ENCODE results near the gene TMPRSS9.
"Not testable (repeated sequence)": the region's sequence is repeated elsewhere in the genome, so short reads cannot be mapped to it uniquely, and the experiment has no call there.

Gene TMPRSS9

DNA sequence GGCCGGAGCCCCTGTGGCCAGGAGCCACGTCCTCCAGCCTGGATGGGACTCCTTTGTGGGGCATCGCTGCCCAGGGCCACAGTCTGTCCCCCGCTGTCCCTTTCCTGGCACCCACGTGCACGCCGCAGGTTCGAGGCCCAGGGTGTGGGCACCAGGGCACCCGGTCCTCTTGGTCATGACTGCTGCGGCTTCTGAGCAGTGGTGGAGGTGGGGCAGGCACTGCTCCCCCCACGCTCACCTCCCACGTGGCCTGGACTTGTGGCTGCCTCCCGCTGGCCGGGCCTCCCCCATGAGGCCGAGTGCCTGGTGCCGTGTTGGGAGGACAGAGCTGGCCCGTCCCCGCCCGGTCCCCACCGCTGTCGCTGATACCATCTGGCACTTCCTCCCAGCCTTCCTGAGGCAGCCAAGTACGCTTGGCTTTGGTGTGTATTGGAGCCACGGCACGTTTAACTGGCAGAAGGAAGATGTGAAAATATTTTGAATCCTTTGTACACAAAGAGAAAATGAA is 18.8 kb upstream of the TMPRSS9 start:
- FAIRE-seq = no peak
- no peak for DNase-seq (ENCODE audit: insufficient read length, low spot score)
- TF ChIP-seq POLR2A (IDR thresholded peaks at IDR 0.05; ENCODE audit: low read depth, low read length) = no peak

DNA sequence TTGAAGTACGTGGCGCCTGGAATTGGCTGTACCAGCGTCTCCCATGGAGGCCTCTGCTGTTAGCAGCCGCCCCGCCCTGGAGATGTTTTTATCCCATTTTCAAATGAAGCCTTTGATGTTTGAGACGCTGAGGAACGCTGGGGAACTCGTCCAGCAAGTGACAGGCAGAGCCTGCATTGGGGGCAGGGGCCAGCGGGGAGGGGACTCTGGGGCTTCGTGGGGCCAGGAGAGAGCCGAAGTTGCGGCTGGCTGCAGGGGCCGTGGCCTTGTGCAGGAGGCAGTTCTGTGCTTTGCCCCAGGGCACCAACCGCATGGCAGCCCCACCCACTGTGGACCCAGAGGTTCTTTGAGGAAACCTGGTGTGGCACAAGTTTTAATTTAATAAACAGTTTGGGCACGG is 18.1 kb upstream of the TMPRSS9 start:
- TF ChIP-seq POLR2A (IDR thresholded peaks at IDR 0.05; ENCODE audit: low read depth, low read length) = no peak
- DNase-seq (ENCODE audit: insufficient read length, low spot score) (no peak), FAIRE-seq (no peak)

DNA sequence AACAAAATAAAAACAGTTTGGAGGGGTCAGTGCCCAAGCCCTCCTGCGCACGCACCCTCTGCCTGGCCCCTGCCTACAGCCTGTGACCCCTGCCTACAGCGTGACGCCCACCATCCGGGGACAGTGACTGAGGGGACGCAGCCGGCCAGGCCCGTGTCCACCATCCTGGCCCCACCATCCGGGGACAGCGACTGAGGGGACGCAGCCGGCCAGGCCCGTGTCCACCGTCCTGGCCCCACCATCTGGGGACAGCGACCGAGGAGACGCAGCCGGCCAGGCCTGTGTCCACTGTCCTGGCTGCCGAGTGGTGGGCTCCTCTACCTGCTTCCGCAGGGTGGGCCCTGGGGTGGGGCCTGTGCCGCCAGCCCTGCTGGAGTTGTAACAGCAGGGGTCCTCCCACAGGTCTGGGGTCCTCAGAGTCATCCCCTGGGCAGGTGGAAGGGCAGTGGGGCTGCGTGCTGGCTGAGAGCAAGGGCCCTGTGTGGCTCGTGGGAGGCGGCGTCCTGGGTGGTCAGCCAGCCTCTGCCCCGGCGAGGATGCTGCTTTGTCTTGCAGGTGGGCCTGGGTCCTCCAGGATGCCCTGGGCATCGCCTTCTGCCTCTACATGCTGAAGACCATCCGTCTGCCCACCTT is 17.3 kb upstream of the TMPRSS9 start:
- TF ChIP-seq POLR2A (IDR thresholded peaks at IDR 0.05; ENCODE audit: low read depth, low read length) = no peak
- DNase-seq (ENCODE audit: insufficient read length, low spot score) = no peak
- FAIRE-seq = no peak

DNA sequence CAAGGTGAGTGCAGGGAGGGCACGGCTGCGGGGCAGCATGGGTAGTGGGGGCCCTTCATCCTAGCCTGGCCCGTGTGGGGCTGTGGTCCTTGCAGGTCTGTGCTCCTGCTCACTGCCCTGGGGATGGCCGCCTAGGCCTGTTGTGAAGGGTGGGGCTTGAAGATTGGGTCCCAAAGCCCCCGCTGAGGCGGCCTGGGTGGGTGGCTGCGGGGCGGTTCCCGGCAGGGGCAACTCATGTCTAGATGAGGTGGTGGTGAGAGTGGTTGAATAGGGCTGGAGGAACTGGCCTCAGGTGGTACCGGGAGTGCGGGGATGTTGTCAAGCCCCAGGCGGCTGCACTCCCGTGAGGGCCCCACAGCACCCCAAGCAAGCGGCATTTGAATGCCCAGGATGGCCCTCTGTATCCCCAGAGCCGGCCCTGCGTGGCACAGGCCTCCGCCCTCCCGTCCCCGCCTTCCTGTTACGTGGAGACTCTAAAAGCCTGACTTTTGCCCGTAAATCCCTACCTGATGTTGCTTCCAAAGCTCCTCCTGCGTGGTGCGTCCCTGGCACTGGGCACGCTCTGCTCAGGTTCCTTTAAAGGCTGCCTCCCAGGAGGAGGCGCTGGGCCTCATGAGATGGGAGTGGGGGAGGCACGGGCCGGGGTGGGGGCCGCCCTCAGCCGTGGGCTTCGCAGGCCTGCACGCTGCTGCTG is 16.6 kb upstream of the TMPRSS9 start:
- FAIRE-seq (no peak), DNase-seq (ENCODE audit: insufficient read length, low spot score) (no peak)
- TF ChIP-seq POLR2A (IDR thresholded peaks at IDR 0.05; ENCODE audit: low read depth, low read length) = no peak

DNA sequence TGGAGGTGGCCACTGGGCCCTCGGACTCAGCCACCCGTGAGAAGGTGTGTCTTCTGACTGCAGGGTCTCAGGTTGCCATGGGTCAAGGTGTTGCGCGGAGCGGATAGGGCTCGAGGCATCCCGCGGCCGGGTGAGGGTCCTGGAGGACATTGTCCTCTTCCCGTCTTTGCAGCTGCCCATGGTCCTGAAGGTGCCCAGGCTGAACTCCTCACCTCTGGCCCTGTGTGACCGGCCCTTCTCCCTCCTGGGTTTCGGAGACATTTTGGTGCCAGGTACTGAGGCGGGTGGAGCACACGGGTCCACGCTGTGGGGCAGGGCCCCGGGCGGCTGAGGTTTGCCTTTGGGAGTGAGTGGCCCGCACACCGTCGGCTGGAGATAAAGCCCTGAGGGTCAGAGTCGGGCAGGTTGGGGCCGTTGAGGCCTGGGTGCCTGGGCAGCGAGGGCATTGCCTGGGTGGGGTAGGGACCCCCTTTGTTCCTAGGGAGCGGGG is 15.6 kb upstream of the TMPRSS9 start:
- no peak for FAIRE-seq
- TF ChIP-seq POLR2A (IDR thresholded peaks at IDR 0.05; ENCODE audit: low read depth, low read length) = no peak
- DNase-seq (ENCODE audit: insufficient read length, low spot score) = no peak

DNA sequence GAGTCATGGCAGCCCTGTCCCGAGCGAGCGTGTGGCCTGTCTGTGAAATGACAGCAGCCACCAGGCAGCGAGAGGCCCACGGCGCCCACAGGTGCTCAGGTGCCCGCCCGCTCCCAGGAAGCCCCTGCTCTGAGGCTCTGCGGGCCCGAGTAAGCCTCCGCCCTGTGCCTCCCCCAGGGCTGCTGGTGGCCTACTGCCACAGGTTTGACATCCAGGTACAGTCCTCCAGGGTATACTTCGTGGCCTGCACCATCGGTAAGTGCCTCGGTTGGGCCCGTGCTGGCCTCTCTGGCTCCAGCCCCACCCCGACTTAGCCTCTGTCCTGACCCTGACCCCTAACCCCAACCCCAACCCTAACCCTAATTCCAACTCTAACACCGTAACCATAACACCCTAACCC is 15.0 kb upstream of the TMPRSS9 start:
- no peak for TF ChIP-seq POLR2A (IDR thresholded peaks at IDR 0.05; ENCODE audit: low read depth, low read length)
- DNase-seq (ENCODE audit: insufficient read length, low spot score) (no peak), FAIRE-seq (no peak)

DNA sequence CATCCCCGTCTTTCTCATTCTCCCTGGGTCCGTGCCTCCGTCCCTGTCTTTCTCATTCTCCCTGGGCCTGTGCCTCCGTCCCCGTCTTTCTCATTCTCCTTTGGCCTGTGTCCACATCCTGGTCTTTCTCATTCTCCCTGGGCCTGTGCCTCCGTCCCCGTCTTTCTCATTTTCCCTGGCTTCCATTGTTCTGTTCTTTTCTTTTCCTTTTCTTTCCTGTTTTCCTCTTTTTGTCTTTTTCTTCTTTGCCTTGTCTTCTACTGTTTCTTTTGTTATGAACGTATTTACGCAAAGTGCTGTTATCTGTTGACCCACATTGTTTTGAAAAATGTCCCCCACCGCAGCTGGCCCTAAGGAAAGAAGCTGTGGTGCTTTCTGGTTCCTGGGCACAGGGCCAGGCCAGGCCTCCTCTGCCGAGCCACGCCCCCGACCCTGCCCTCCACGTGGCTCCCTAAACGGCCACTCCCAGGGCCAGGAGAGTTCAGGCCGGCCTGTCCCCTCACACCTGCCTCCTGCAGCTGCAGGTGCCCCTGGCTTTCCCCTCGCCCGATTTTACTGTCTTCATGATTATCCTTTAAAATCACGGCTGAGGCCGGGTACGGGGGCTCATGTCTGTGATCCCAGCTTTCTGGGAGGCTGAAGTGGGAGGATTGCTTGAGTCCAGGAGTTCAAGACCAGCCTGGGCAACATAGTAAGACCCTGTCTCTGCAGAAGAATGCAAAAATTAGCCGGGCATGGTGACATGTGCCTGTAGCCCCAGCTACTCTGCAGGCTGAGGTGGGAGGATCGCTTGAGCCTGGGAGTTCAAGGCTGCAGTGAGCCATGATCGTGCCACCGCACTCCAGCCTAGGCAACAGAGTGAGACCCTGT is 14.0 kb upstream of the TMPRSS9 start:
- FAIRE-seq (no peak), DNase-seq (ENCODE audit: insufficient read length, low spot score) (no peak)
- no peak for TF ChIP-seq POLR2A (IDR thresholded peaks at IDR 0.05; ENCODE audit: low read depth, low read length)

DNA sequence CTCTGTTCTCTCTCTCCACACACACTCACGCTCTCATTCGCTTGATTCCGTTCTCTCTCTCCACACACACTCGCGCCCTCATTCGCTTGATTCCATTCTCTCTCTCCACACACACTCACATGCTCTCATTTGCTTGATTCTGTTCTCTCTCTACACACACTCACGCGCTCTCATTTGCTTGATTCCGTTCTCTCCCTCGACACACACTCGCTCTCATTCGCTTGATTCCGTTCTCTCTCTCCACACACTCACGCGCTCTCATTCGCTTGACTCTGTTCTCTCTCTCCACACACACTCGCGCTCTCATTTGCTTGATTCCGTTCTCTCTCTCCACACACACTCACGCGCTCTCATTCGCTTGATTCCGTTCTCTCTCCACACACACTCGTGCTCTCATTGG is 10.2 kb upstream of the TMPRSS9 start:
- FAIRE-seq; DNase-seq (ENCODE audit: insufficient read length, low spot score): not testable (repeated sequence)

DNA sequence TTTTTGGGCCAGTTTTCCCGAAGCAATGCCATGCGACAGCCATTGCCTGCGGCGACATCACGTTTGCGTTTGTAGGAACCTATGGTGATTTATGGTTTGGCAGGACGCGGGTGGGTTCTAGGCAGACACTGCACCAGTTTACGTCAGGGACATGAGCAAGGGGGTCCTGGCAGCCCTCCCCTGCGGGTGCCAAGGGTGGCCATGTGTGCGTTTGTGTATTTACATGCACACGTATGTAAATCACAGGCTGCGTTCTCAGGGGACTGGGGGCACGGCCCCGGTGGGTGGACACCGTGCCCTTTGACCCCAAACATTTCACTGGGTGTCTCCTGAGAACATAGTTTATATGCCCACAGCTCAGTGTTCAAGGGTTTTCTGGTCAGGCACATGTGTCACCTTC is 9.4 kb upstream of the TMPRSS9 start:
- FAIRE-seq (no peak), DNase-seq (ENCODE audit: insufficient read length, low spot score) (no peak)
- TF ChIP-seq POLR2A (IDR thresholded peaks at IDR 0.05; ENCODE audit: low read depth, low read length) = no peak

DNA sequence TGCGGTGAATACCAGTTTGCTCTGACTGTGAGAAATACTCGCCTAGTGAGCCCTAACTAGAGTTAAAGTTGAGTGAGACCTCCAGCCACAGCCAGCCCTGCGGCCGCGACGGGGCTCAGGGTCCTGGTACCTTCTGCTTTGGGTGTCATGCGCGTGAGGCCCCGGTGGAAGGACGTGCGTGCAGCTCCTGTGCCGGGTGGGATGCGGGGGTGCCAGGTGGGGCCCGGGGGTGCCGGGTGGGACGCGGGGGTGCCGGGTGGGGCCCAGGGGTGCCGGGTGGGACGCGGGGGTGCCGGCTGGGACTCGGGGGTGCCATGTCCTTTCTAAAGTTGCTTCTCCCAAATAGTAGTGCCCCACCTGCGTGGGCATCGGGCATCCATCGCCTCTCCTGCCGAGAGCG is 8.5 kb upstream of the TMPRSS9 start:
- DNase-seq (ENCODE audit: insufficient read length, low spot score) = no peak
- no peak for FAIRE-seq
- TF ChIP-seq POLR2A (IDR thresholded peaks at IDR 0.05; ENCODE audit: low read depth, low read length) = no peak

DNA sequence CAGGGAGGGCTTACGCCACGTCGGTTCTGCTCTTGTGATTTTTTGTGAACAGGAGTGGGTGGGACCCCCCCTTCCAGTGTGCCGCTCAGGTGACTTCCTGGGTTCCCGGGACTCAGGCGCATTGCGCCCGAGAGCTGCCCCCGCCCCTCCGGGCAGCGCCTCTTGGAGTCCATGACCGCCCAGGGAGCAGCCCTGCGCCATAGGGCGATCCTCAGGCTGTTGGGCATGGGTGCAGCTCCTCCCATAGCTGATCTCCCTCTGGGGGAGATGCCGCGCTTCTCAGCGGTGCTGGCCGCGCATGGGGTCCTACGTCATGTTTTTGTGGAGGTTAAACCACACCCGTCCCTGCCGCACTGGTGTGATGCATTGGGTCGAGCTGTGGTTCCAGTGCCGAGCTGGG is 7.9 kb upstream of the TMPRSS9 start:
- FAIRE-seq = no peak
- no peak for TF ChIP-seq POLR2A (IDR thresholded peaks at IDR 0.05; ENCODE audit: low read depth, low read length)
- no peak for DNase-seq (ENCODE audit: insufficient read length, low spot score)

DNA sequence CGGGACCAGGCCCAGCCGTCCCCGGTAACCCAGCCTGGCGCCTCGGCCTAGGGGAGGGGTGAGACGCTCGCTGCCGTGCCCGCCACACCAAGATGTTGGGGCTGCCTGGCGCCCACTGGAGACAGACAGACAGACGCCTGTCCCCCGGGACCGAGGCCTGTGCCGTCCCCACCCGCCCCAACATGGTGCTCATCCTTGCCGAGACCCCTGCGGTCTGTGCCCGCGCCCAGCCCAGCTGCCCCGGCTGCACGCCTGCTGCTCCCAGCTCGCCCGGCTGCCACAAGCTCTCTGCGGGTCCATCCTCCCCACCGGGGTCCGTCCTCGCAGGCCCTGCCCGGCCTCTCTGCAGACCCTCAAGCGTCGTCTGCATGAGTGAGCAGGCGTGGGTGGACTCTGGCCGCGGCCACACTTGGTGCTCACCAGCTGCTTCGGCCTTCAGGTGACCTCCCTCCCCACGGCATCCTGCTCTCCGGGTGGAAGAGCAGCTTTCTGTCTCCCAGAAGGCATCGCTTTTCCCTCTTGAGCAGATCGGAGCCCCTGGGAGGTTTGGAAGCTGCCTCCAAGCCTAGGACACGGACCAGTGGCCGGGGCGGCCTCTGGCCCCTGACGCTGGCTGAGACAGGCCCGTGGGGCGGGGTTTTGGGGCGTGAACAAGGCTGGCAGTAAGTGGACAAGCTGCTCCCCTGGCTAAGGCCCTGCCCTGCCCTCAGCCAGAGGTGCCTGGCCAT is 6.7 kb upstream of the TMPRSS9 start:
- DNase-seq (ENCODE audit: insufficient read length, low spot score) (no peak), FAIRE-seq (no peak)
- no peak for TF ChIP-seq POLR2A (IDR thresholded peaks at IDR 0.05; ENCODE audit: low read depth, low read length)

DNA sequence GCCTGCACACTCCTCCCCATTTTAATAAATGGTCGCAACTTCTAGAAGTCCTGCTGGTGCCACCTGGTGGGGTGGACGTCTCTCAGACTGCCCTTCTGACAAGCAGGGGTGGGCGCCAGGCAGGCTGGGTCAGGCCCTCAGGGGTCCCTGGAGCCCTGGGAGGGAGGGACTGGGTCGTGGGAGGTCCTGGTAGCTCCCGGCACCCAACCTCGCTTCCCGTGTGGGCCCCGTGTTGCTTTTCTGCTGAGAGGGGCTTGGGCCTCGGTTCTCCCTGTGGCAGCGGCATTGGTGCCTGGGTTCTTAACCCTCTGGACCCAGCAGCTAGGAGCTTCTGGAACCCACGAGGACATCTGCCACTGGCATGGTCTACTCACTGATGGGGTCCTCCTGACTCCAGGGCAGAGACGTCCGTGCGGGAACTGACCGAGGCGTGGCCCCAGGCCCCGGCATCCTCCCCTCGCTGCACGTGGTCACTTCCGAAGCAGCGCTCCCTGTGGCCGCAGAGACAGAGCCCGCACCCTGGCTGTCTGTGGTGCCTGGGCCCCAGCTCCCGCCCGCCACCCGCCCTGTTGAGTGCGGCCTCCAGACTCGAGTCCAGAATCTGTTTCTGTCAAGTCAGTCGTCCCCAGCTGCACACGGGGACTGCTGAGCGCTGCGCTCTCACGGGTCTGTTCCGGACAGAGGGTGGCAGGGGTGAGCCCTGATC is 6.0 kb upstream of the TMPRSS9 start:
- DNase-seq (ENCODE audit: insufficient read length, low spot score) = no peak
- no peak for TF ChIP-seq POLR2A (IDR thresholded peaks at IDR 0.05; ENCODE audit: low read depth, low read length)
- no peak for FAIRE-seq

Data from H54 (cell line).